Astrocyte of the hippocampus (primary cell): ENCODE data around the gene ADAMTSL3.
A peak's percentile ranks its signal among the peaks of the same experiment; 100 is the strongest.
"Not testable (repeated sequence)": the region's sequence is repeated elsewhere in the genome, so short reads cannot be mapped to it uniquely, and the experiment has no call there.

Experiments used
- DNase-seq: peaks from one replicate; pipeline ENCODE4 v3.0.0; 2011; ENCODE audit warnings: low read depth, low spot score

ADAMTSL3 gene

GRCh38 chr15:83961311-83961710, 307.4 kb downstream of the ADAMTSL3 start:
- DNase-seq = no peak

- DNase-seq = not testable (repeated sequence)
Observed at GRCh38 chr15:83964967-83965366, 311.0 kb downstream of the ADAMTSL3 start.

- DNase-seq = no peak
Observed at GRCh38 chr15:83970295-83970890, 316.5 kb downstream of the ADAMTSL3 start.

- DNase-seq = no peak
Observed at GRCh38 chr15:83971992-83972391, 318.1 kb downstream of the ADAMTSL3 start.

GRCh38 chr15:83973816-83974215, 319.9 kb downstream of the ADAMTSL3 start:
- no peak for DNase-seq

- no peak for DNase-seq
Observed at GRCh38 chr15:83977992-83978391, 324.1 kb downstream of the ADAMTSL3 start.

- no peak for DNase-seq
Observed at GRCh38 chr15:83978588-83978987, 324.7 kb downstream of the ADAMTSL3 start.

- DNase-seq = no peak
Observed at GRCh38 chr15:83980637-83981036, 326.7 kb downstream of the ADAMTSL3 start.

GRCh38 chr15:83982748-83983147, 328.8 kb downstream of the ADAMTSL3 start:
- DNase-seq = no peak

- DNase-seq = no peak
Observed at GRCh38 chr15:83983634-83984458, 329.9 kb downstream of the ADAMTSL3 start.

- DNase-seq = no peak
Observed at GRCh38 chr15:83984601-83985000, 330.7 kb downstream of the ADAMTSL3 start.

- DNase-seq = peak; percentile 41
Observed at GRCh38 chr15:83991163-83991562, 337.2 kb downstream of the ADAMTSL3 start.

GRCh38 chr15:83992324-83993031, 338.6 kb downstream of the ADAMTSL3 start:
- no peak for DNase-seq

GRCh38 chr15:83993591-83993990, 339.7 kb downstream of the ADAMTSL3 start:
- DNase-seq = no peak

GRCh38 chr15:83998486-83998885, 344.6 kb downstream of the ADAMTSL3 start:
- peak; percentile 25 for DNase-seq

GRCh38 chr15:83999396-84000135, 345.6 kb downstream of the ADAMTSL3 start:
- peak; percentile 60 for DNase-seq

- DNase-seq = no peak
Observed at GRCh38 chr15:84001037-84001436, 347.1 kb downstream of the ADAMTSL3 start.

- no peak for DNase-seq
Observed at GRCh38 chr15:84001655-84002054, 347.7 kb downstream of the ADAMTSL3 start.

GRCh38 chr15:84003791-84004503, 350.0 kb downstream of the ADAMTSL3 start:
- no peak for DNase-seq

- DNase-seq = no peak
Observed at GRCh38 chr15:84006421-84006820, 352.5 kb downstream of the ADAMTSL3 start.

- no peak for DNase-seq
Observed at GRCh38 chr15:84009616-84010015, 355.7 kb downstream of the ADAMTSL3 start.
